ENCODE results near the gene LOXL1.

DNA sequence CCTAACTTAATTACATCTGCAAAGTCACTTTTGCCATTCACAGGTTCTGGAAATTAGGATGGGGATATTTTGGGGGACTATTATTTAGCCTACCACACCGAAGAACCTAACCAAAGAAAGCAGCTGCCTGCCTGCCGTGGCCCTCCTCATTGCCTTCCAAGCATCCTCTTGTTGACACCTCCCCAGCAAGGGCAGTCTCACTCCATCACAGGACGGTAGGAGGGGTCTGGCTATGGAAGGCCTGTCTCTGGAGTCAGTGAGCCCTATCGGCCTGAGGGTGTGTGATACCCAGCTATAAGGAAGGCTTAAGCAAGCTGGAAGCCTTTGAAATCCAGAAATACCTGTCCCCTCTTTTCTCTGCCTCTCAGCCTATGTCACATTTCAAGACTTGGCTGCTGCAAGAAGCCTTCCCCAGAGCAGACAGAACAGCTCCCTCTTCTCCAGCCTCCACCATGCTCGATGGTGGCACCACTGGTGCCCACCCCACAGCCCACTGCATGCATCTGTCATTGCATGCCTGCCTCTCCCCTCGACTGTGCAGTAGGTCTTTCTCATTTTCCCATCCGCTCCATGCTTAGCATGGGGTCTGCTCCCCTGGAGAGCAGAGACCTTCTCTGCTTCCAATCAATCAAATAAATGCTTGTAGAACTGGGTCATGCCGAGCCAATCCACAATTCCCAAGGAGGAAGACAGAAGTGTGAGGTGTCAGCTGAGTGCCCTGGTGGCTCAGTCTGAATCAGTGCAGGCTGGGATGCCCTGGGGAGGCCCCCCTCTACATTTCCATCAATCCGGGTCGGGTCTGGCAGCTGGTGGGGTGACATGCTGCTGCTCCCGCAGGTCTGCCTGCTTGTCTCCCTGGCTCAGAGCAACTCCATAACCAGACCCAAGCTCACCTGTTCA lies 23.9 kb upstream of the LOXL1 start:
- TF ChIP-seq POLR2A (IDR thresholded peaks at IDR 0.05): no peak
- TF ChIP-seq, protein P1, sequence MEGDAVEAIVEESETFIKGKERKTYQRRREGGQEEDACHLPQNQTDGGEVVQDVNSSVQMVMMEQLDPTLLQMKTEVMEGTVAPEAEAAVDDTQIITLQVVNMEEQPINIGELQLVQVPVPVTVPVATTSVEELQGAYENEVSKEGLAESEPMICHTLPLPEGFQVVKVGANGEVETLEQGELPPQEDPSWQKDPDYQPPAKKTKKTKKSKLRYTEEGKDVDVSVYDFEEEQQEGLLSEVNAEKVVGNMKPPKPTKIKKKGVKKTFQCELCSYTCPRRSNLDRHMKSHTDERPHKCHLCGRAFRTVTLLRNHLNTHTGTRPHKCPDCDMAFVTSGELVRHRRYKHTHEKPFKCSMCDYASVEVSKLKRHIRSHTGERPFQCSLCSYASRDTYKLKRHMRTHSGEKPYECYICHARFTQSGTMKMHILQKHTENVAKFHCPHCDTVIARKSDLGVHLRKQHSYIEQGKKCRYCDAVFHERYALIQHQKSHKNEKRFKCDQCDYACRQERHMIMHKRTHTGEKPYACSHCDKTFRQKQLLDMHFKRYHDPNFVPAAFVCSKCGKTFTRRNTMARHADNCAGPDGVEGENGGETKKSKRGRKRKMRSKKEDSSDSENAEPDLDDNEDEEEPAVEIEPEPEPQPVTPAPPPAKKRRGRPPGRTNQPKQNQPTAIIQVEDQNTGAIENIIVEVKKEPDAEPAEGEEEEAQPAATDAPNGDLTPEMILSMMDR (IDR thresholded peaks at IDR 0.05 in 4 of 5, conservative IDR thresholded peaks at IDR 0.05 in 1 of 5): no peak
